ENCODE measurements around the gene PLCB2.

The PLCB2 gene

DNA sequence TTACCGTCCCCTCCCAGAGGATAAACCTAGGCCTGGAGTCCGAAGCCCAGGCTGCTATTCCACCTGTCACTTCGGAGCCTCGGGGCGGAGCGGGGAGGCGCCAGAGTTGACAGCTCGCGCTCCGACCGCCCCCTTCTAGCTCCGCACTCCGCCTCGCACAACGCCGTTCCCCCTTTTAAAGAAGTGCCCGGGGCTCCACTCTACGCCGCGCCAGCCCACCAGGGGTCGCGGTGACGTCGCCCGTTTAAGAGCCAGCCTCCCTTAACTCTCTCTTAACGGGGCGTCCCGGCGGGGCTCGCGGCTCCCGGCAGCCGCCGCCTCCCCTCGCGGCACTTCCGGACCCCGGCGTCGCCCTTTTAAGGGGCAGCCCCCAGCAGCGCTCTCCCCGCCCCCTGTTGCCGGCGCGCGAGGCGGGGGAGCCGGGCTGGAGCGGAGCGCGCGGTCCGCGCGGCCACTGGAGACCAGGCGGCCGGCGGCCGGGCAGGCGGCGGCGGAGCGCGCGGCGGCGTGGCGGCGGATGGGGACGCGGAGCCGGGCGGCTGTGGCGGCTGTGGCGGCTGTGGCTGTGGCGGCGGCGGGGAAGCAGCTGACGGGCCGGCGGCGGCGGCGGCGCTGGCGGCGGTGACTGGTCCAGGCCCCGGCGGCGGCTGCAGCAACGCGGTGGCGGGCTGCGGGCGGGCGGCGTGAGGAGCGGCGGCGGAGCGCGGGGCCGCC, 15.7 kb upstream of the PLCB2 start, which contains the start of gene INAFM2:
Gene INAFM2 (plus strand): TSS at position 454 of the 714 bp plus-strand sequence. CDS start 364 bp downstream, outside the sequence.
- Histone ChIP-seq H3K36me3 (ENCODE audit: low read depth) (peaks cover 7% of the 10 kb centered on the region), H3K4me1 (ENCODE audit: insufficient read depth, poor library complexity, severe bottlenecking) (peaks cover 31% of the 10 kb centered on the region), H3K27me3 (ENCODE audit: insufficient read depth, poor library complexity, severe bottlenecking) (no peaks in the 10 kb centered on the region), H3K27ac (ENCODE audit: poor library complexity, severe bottlenecking) (peak within 1 kb of the TSS; percentile 54), H3K4me3 (ENCODE audit: severe bottlenecking) (peak within 1 kb of the TSS; percentile 98), H3K9me3 (ENCODE audit: severe bottlenecking) (no peaks in the 10 kb centered on the region)
- peak; percentile 85 for ATAC-seq (ENCODE audit: low read depth)
- TF ChIP-seq, protein P1, sequence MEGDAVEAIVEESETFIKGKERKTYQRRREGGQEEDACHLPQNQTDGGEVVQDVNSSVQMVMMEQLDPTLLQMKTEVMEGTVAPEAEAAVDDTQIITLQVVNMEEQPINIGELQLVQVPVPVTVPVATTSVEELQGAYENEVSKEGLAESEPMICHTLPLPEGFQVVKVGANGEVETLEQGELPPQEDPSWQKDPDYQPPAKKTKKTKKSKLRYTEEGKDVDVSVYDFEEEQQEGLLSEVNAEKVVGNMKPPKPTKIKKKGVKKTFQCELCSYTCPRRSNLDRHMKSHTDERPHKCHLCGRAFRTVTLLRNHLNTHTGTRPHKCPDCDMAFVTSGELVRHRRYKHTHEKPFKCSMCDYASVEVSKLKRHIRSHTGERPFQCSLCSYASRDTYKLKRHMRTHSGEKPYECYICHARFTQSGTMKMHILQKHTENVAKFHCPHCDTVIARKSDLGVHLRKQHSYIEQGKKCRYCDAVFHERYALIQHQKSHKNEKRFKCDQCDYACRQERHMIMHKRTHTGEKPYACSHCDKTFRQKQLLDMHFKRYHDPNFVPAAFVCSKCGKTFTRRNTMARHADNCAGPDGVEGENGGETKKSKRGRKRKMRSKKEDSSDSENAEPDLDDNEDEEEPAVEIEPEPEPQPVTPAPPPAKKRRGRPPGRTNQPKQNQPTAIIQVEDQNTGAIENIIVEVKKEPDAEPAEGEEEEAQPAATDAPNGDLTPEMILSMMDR (IDR thresholded peaks at IDR 0.05; ENCODE audit: poor library complexity, severe bottlenecking): peak; percentile 74
- peak; percentile 95 for DNase-seq (ENCODE audit: low spot score)

DNA sequence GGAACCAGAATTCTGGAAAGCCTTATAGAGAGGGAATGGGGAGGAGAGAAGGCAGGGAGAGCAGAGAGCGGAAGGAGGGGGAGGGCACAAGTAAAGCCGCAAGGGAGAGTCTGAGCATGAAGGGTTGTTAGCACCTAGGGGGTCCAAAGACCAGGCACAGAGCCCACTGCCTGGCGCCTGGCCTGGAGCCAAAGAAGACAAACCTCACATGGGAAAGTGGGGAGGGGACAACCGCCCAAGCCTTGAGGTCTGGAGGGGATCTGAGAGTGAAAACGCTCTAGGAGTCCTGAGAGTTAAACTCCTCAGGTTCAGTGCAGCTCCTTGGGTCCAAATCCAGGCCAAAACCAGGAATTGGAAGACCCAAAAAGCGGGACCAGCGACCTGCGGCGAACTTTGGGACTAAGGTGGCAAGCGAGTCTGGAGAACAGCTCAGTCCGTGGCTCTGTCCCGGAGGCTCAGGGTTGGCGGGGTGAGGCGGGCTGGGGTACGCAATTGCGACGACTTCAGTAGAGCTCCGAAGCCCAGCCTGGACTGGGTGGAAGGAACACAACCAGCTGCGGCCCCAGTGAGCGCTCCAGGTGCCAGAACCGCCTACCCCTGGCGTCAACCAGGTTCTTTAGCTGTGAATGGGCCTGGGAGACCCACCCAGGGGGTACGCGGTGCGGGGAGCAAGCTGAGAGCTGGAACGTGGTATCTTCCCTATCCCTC, 14.9 kb upstream of the PLCB2 start:
- peaks cover 24% of the 10 kb centered on the region for H3K4me1 ChIP-seq (ENCODE audit: insufficient read depth, poor library complexity, severe bottlenecking)
- no peaks in the 10 kb centered on the region for H3K27me3 ChIP-seq (ENCODE audit: insufficient read depth, poor library complexity, severe bottlenecking)
- H3K9me3 ChIP-seq (ENCODE audit: severe bottlenecking): no peaks in the 10 kb centered on the region
- ATAC-seq (ENCODE audit: low read depth) (no peak), DNase-seq (ENCODE audit: low spot score) (peak; percentile 78)
- peaks cover 7% of the 10 kb centered on the region for H3K36me3 ChIP-seq (ENCODE audit: low read depth)
- peak overlapping the region; percentile 98 for H3K4me3 ChIP-seq (ENCODE audit: severe bottlenecking)
- no peak overlapping the region for H3K27ac ChIP-seq (ENCODE audit: poor library complexity, severe bottlenecking)
- TF ChIP-seq, protein P1 (IDR thresholded peaks at IDR 0.05; ENCODE audit: poor library complexity, severe bottlenecking): no peak

DNA sequence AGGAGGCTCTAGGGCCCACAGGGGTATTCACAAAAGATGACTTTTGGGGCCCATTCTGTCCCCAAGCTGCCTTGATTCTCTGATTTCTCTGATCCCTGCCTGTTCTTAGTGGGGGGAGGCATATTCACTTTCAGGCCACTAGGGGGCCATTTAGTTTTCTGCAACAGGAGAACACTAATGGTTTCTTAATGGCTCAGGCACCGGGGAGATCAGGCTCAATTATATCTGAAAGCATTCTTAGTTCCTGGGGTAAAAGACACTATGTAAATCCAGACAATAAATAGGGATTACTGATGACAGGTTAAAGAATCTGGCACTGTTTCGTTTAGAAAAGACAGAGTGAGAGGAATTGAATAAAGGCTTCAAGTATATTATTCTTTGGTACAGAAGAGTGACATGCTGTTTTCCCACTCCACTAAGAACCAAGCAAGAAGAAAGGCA, 13.2 kb upstream of the PLCB2 start:
- H3K9me3 ChIP-seq (ENCODE audit: severe bottlenecking): no peaks in the 10 kb centered on the region
- ATAC-seq (ENCODE audit: low read depth) (peak; percentile 35; the same call in 2 of the 3 replicates), DNase-seq (ENCODE audit: low spot score) (peak; percentile 45)
- no peaks in the 10 kb centered on the region for H3K27me3 ChIP-seq (ENCODE audit: insufficient read depth, poor library complexity, severe bottlenecking)
- no peak overlapping the region for H3K4me3 ChIP-seq (ENCODE audit: severe bottlenecking)
- H3K4me1 ChIP-seq (ENCODE audit: insufficient read depth, poor library complexity, severe bottlenecking): peaks cover 9% of the 10 kb centered on the region
- no peak overlapping the region for H3K27ac ChIP-seq (ENCODE audit: poor library complexity, severe bottlenecking)
- no peaks in the 10 kb centered on the region for H3K36me3 ChIP-seq (ENCODE audit: low read depth)
- TF ChIP-seq, protein P1 (IDR thresholded peaks at IDR 0.05; ENCODE audit: poor library complexity, severe bottlenecking): peak; percentile 99

DNA sequence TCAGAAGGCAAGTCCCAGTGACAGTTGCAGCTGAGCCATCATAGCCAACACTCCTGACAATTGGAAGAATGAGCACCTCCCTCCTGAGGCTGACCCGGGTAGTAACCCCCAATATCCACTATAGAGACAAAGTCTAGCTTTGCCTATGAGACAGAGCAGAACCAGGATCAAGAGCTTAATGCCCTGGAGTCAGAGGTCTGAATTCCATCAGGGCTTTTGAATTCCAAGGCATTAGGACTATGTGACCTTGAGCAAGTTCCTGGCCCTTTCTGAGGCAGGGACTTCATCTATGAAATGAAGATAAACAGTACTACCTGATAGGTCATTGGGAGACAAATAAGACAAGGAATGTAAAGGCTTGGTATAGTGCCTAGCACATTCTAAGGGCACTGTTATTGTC, 12.7 kb upstream of the PLCB2 start:
- Histone ChIP-seq H3K27ac (ENCODE audit: poor library complexity, severe bottlenecking) (no peak overlapping the region), H3K4me1 (ENCODE audit: insufficient read depth, poor library complexity, severe bottlenecking) (peaks cover 7% of the 10 kb centered on the region), H3K36me3 (ENCODE audit: low read depth) (no peaks in the 10 kb centered on the region), H3K9me3 (ENCODE audit: severe bottlenecking) (no peaks in the 10 kb centered on the region), H3K4me3 (ENCODE audit: severe bottlenecking) (no peak overlapping the region), H3K27me3 (ENCODE audit: insufficient read depth, poor library complexity, severe bottlenecking) (no peaks in the 10 kb centered on the region)
- no peak for ATAC-seq (ENCODE audit: low read depth)
- TF ChIP-seq, protein P1 (IDR thresholded peaks at IDR 0.05; ENCODE audit: poor library complexity, severe bottlenecking): no peak
- DNase-seq (ENCODE audit: low spot score): no peak

Data from RWPE2 (cell line).